ENCODE results near the gene UHRF2. TPM values are rescaled to one million over a fixed set of nuclear protein-coding genes. Genes with fewer than 3 reads are reported as not detected.

Gene UHRF2
- polyA plus RNA-seq, 1 of the 3 experiments (the other 2 are of a cell fraction) = 24.1 TPM

- H3K9me2 ChIP-seq = no peaks in the 10 kb centered on the region
- no peaks in the 10 kb centered on the region for H3K36me3 ChIP-seq (replicated peaks in 1 of 2; ENCODE audit: control insufficient read depth in 1 of 2, insufficient read depth in 2 of 2, low read length in 1 of 2)
- no peaks in the 10 kb centered on the region; a peak in 1 of 4 replicates for H3K4me1 ChIP-seq (ENCODE audit: control insufficient read depth in 1 of 2, insufficient read depth in 2 of 2, low read depth in 1 of 2, low read length in 1 of 2)
- H3K27ac ChIP-seq (ENCODE audit: low read depth in 2 of 2, low read length in 1 of 2) = no peak overlapping the region
- H3K27me3 ChIP-seq (ENCODE audit: insufficient read depth) = no peaks in the 10 kb centered on the region
- no peaks in the 10 kb centered on the region for H3K79me2 ChIP-seq (ENCODE audit: insufficient read depth)
- no peak overlapping the region for H2AFZ ChIP-seq (ENCODE audit: low read depth)
- TF ChIP-seq TEAD4 (IDR thresholded peaks at IDR 0.05; ENCODE audit: borderline replicate concordance, insufficient read depth) (no peak), RXRA (IDR thresholded peaks at IDR 0.05; ENCODE audit: borderline replicate concordance, low read depth) (no peak), GATA2 (CRISPR knock-in tag; IDR thresholded peaks at IDR 0.05) (no peak), NFIC (IDR thresholded peaks at IDR 0.05; ENCODE audit: borderline replicate concordance) (no peak), USF2 (IDR thresholded peaks at IDR 0.05; ENCODE audit: borderline replicate concordance, low read depth, low read length) (no peak), FOXJ3 (CRISPR knock-in tag; IDR thresholded peaks at IDR 0.05) (no peak), EP300 (IDR thresholded peaks at IDR 0.05; ENCODE audit: borderline replicate concordance in 1 of 2, low read depth in 1 of 2, low read length in 1 of 2) (no peak), SMC3 (IDR thresholded peaks at IDR 0.05; ENCODE audit: low read depth, low read length) (no peak), ZBTB33 (IDR thresholded peaks at IDR 0.05; ENCODE audit: borderline replicate concordance, low read depth) (no peak), TAF1 (IDR thresholded peaks at IDR 0.05; ENCODE audit: borderline replicate concordance, low read depth, low read length) (no peak), POLR2AphosphoS5 (IDR thresholded peaks at IDR 0.05; ENCODE audit: low read depth, low read length) (no peak), NRF1 (IDR thresholded peaks at IDR 0.05; ENCODE audit: low read depth, low read length) (no peak), RAD21 (IDR thresholded peaks at IDR 0.05; ENCODE audit: low read length) (no peak), GABPA (IDR thresholded peaks at IDR 0.05; ENCODE audit: low read depth) (no peak), MAX (IDR thresholded peaks at IDR 0.05; ENCODE audit: low read depth) (no peak), CTCF (IDR thresholded peaks at IDR 0.05) (no peak), RFX5 (IDR thresholded peaks at IDR 0.05; ENCODE audit: low read length) (no peak), PBX3 (IDR thresholded peaks at IDR 0.05) (no peak), TCF12 (IDR thresholded peaks at IDR 0.05) (no peak), CHD2 (IDR thresholded peaks at IDR 0.05; ENCODE audit: low read length, partially characterized antibody) (no peak)
- H3K9me3 ChIP-seq = no peaks in the 10 kb centered on the region
- no peak overlapping the region for H3K4me3 ChIP-seq (ENCODE audit: low read depth in 2 of 2, low read length in 1 of 2)
- WGBS (ENCODE audit: low lambda C conversion rate) = 87% methylated on average over 6 of the region's 6 CpGs
- peaks cover 3% of the 10 kb centered on the region for H3F3A ChIP-seq (replicated peaks; ENCODE audit: insufficient read depth)
- ChIA-PET POLR2A (no interaction called here), CTCF (interaction anchor here (0.7 to 1.2 kb wide), 3 partner anchors 12 to 190 kb away, joined by 3 read pairs; no protein-coding TSS in a partner anchor)
- H3K9ac ChIP-seq = no peak overlapping the region
- no peak for DNase-seq
- no peaks in the 10 kb centered on the region for H4K20me1 ChIP-seq (ENCODE audit: insufficient read depth)
- no peak overlapping the region for H3K4me2 ChIP-seq
Measured at GRCh38 chr9:6543204-6543603, 130.2 kb downstream of the UHRF2 start.

Measured in SK-N-SH (cell line).